ENCODE measurements around the gene HMGCR. TPM values are rescaled to one million over a fixed set of nuclear protein-coding genes. Genes with fewer than 3 reads are reported as not detected.

Gene HMGCR
- total and polyA plus RNA-seq, 2 experiments from 2014 or later = 76.1 to 208 TPM

GRCh38 chr5:75338408-75338807 lies 1.4 kb downstream of the HMGCR start:
- Histone ChIP-seq H3K27me3 (no peaks in the 10 kb centered on the region), H3K27ac (peak overlapping the region; percentile 95), H3K4me1 (ENCODE audit: insufficient read depth) (peaks cover 34% of the 10 kb centered on the region), H3K4me3 (peak overlapping the region; percentile 61), H3K4me2 (peak overlapping the region; percentile 86), H4K20me1 (ENCODE audit: insufficient read depth, poor library complexity, severe bottlenecking) (peaks cover 56% of the 10 kb centered on the region), H3K79me2 (peaks cover 60% of the 10 kb centered on the region), H3K9me2 (replicated peaks; ENCODE audit: insufficient read depth) (no peaks in the 10 kb centered on the region), H3K36me3 (replicated peaks; ENCODE audit: insufficient read depth, low read depth) (no peaks in the 10 kb centered on the region), H3K9me3 (ENCODE audit: low read depth) (no peaks in the 10 kb centered on the region), H2AFZ (no peak overlapping the region)
- DNase-seq (ENCODE audit: low spot score) = no peak
- WGBS (ENCODE audit: low lambda C conversion rate, missing lambda C conversion rate) = 19% methylated on average over 2 of the region's 2 CpGs
- TF ChIP-seq EZH2 (IDR thresholded peaks at IDR 0.05; ENCODE audit: borderline replicate concordance) (no peak), EZH2phosphoT487 (IDR thresholded peaks at IDR 0.05; ENCODE audit: low read depth, severe bottlenecking, unreplicated experiment) (no peak), CTCF (IDR thresholded peaks at IDR 0.05; ENCODE audit: poor library complexity) (no peak)

GRCh38 chr5:75340714-75341478 lies 3.9 kb downstream of the HMGCR start:
- no peak overlapping the region for H3K27ac ChIP-seq
- no peaks in the 10 kb centered on the region for H3K9me3 ChIP-seq (ENCODE audit: low read depth)
- no peak overlapping the region for H2AFZ ChIP-seq
- H3K9me2 ChIP-seq (replicated peaks; ENCODE audit: insufficient read depth) = no peaks in the 10 kb centered on the region
- DNase-seq (ENCODE audit: low spot score) = no peak
- peaks cover 76% of the 10 kb centered on the region for H4K20me1 ChIP-seq (ENCODE audit: insufficient read depth, poor library complexity, severe bottlenecking)
- no peak overlapping the region for H3K4me3 ChIP-seq
- H3K79me2 ChIP-seq = peaks cover 85% of the 10 kb centered on the region
- TF ChIP-seq EZH2 (IDR thresholded peaks at IDR 0.05; ENCODE audit: borderline replicate concordance) (no peak), EZH2phosphoT487 (IDR thresholded peaks at IDR 0.05; ENCODE audit: low read depth, severe bottlenecking, unreplicated experiment) (no peak), CTCF (IDR thresholded peaks at IDR 0.05; ENCODE audit: poor library complexity) (no peak)
- H3K4me2 ChIP-seq = peak overlapping the region; percentile 70
- 65% methylated on average over 3 of the region's 3 CpGs for WGBS (ENCODE audit: low lambda C conversion rate, missing lambda C conversion rate)
- peaks cover 28% of the 10 kb centered on the region for H3K4me1 ChIP-seq (ENCODE audit: insufficient read depth)
- no peaks in the 10 kb centered on the region for H3K36me3 ChIP-seq (replicated peaks; ENCODE audit: insufficient read depth, low read depth)
- H3K27me3 ChIP-seq = no peaks in the 10 kb centered on the region

GRCh38 chr5:75341934-75342333 lies 4.9 kb downstream of the HMGCR start:
- peaks cover 5% of the 10 kb centered on the region for H3K36me3 ChIP-seq (replicated peaks; ENCODE audit: insufficient read depth, low read depth)
- peaks cover 26% of the 10 kb centered on the region for H3K4me1 ChIP-seq (ENCODE audit: insufficient read depth)
- H4K20me1 ChIP-seq (ENCODE audit: insufficient read depth, poor library complexity, severe bottlenecking) = peaks cover 76% of the 10 kb centered on the region
- no peaks in the 10 kb centered on the region for H3K9me3 ChIP-seq (ENCODE audit: low read depth)
- no peaks in the 10 kb centered on the region for H3K9me2 ChIP-seq (replicated peaks; ENCODE audit: insufficient read depth)
- no peak for TF ChIP-seq EZH2 (IDR thresholded peaks at IDR 0.05; ENCODE audit: borderline replicate concordance)
- no peak for TF ChIP-seq EZH2phosphoT487 (IDR thresholded peaks at IDR 0.05; ENCODE audit: low read depth, severe bottlenecking, unreplicated experiment)
- no peak for TF ChIP-seq CTCF (IDR thresholded peaks at IDR 0.05; ENCODE audit: poor library complexity)
- H3K79me2 ChIP-seq = peaks cover 95% of the 10 kb centered on the region
- no peak for DNase-seq (ENCODE audit: low spot score)
- H3K4me2 ChIP-seq = peak overlapping the region; percentile 70
- H3K27ac ChIP-seq = peak overlapping the region; percentile 2
- no peak overlapping the region for H2AFZ ChIP-seq
- no peaks in the 10 kb centered on the region for H3K27me3 ChIP-seq
- no peak overlapping the region for H3K4me3 ChIP-seq
- WGBS (ENCODE audit: low lambda C conversion rate, missing lambda C conversion rate) = 73% methylated on average over 1 of the region's 1 CpG
